ENCODE data around the gene SRRM5.
"Not testable (repeated sequence)": the region's sequence is repeated elsewhere in the genome, so short reads cannot be mapped to it uniquely, and the experiment has no call there.

SRRM5 gene

DNA sequence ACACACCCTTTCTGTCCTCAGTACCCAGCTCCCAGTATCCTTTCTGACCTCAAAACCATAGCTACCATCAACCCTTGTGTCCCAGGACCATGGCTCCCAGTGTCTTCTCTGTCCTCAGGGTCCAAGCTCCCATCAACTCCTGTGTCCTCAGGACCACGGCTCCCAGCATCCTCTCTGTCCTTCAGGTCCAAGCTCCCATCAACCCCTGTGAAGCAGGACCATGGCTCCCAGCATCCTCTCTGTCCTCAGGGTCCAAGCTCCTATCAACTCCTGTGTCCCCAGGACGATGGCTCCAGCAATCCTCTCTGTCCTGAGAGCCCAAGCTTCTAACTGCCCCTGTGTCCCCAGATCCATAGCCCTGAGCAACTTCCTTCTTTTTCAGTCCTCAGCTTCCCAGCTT, 29.4 kb downstream of the SRRM5 start:
- Histone ChIP-seq H3K4me1 (no peaks in the 10 kb centered on the region), H3K36me3 (no peaks in the 10 kb centered on the region), H3K9me3 (no peaks in the 10 kb centered on the region), H3K4me3 (ENCODE audit: low read depth, low read length) (no peak overlapping the region), H3K27me3 (peaks cover 21% of the 10 kb centered on the region)
- DNase-seq = no peak
- TF ChIP-seq, protein P1, sequence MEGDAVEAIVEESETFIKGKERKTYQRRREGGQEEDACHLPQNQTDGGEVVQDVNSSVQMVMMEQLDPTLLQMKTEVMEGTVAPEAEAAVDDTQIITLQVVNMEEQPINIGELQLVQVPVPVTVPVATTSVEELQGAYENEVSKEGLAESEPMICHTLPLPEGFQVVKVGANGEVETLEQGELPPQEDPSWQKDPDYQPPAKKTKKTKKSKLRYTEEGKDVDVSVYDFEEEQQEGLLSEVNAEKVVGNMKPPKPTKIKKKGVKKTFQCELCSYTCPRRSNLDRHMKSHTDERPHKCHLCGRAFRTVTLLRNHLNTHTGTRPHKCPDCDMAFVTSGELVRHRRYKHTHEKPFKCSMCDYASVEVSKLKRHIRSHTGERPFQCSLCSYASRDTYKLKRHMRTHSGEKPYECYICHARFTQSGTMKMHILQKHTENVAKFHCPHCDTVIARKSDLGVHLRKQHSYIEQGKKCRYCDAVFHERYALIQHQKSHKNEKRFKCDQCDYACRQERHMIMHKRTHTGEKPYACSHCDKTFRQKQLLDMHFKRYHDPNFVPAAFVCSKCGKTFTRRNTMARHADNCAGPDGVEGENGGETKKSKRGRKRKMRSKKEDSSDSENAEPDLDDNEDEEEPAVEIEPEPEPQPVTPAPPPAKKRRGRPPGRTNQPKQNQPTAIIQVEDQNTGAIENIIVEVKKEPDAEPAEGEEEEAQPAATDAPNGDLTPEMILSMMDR (IDR thresholded peaks at IDR 0.05; ENCODE audit: low read depth, low read length) = no peak

DNA sequence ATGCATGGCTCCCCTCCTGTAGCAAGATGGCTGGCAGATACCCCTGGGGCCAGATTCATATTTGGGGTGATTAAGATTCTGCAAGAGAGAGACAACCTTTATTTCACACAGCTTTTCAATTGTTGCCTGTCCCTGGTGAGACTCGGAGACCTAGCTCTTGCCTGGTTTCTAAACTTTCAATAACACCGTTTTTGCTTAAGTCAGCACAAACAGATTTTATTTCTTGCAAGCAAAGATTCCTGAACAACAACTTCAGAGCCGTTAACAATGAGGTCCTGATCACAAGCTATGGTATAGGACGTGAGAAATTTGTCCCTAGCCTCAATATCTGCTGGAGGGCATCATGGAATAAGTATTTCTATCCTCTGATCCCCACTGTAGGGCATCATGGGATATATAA, 30.6 kb downstream of the SRRM5 start:
- Histone ChIP-seq H3K9me3 (no peaks in the 10 kb centered on the region), H3K27me3 (peaks cover 21% of the 10 kb centered on the region), H3K4me3 (ENCODE audit: low read depth, low read length) (no peak overlapping the region), H3K36me3 (no peaks in the 10 kb centered on the region), H3K4me1 (no peaks in the 10 kb centered on the region)
- no peak for DNase-seq
- TF ChIP-seq, protein P1 (IDR thresholded peaks at IDR 0.05; ENCODE audit: low read depth, low read length) = no peak

DNA sequence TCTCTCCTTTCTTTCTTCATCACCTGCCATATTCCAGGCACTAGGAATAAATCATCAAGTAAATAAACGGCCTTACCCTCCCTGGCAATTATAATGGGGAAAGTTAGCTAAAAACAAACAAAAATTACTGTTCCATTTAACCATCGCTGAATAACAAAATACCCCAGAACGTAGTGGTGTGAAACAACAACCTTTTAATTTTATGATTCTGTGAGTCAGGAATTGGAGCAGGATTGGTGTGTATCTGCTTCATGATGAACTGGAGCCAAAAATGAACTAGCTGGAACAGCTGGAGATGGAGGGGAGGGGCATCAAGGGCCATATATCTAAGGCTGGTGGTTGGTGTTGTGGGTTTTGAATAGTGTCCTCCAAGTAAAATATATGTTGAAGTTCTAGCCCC, 31.4 kb downstream of the SRRM5 start:
- no peak for DNase-seq

DNA sequence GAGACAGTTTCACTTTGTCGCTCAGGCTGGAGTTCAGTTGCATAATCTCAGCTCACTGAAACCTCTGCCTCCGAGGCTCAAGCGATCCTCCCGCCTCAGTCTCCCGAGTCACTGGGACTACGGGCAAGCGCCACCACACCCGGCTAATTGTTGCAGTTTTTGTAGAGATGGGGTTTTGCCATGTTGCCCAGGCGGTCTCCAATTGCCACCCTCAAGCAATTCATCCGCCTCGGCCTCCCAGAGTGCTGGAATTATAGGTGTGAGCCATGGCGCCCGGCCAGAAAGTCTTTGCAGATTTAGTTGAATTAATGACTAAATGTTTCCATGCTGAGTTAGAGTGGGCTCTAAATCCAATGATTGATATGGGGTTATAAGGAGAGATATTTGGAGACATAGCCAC, 32.3 kb downstream of the SRRM5 start:
- no peak overlapping the region for H3K4me3 ChIP-seq (ENCODE audit: low read depth, low read length)
- no peak for DNase-seq
- H3K27me3 ChIP-seq = peaks cover 9% of the 10 kb centered on the region
- TF ChIP-seq, protein P1 (IDR thresholded peaks at IDR 0.05; ENCODE audit: low read depth, low read length) = no peak
- no peaks in the 10 kb centered on the region for H3K4me1 ChIP-seq
- H3K9me3 ChIP-seq = no peaks in the 10 kb centered on the region
- H3K36me3 ChIP-seq = no peaks in the 10 kb centered on the region

More for the DNA sequence above, 31.4 kb downstream of the SRRM5 start:
- H3K36me3 ChIP-seq = no peaks in the 10 kb centered on the region
- no peak overlapping the region for H3K4me3 ChIP-seq (ENCODE audit: low read depth, low read length)
- no peaks in the 10 kb centered on the region for H3K4me1 ChIP-seq
- TF ChIP-seq, protein P1 (IDR thresholded peaks at IDR 0.05; ENCODE audit: low read depth, low read length) = no peak
- H3K9me3 ChIP-seq = no peaks in the 10 kb centered on the region
- H3K27me3 ChIP-seq = peaks cover 18% of the 10 kb centered on the region

DNA sequence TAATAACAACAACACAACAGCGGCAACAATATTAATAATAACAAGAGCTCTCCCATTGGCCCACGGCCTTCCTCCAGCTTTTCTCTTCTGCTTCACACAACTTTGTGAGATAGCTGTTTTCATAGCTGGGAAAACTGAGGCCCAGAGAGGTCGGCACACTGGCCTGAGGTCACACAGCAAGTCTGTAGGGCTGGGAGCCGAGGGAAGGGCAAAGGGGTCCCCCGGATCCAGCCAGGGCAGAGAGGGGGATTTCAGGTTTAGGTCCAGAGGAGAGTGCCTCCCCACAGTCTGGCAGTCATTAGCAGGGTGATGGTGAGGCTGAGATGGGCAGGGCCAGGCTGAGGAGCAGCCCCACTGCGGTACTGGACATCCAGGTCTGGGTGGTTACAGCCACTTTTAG, 36.7 kb downstream of the SRRM5 start:
- Histone ChIP-seq H3K36me3 (no peaks in the 10 kb centered on the region), H3K9me3 (no peaks in the 10 kb centered on the region), H3K27me3 (no peaks in the 10 kb centered on the region), H3K4me1 (no peaks in the 10 kb centered on the region), H3K4me3 (ENCODE audit: low read depth, low read length) (no peak overlapping the region)
- no peak for DNase-seq
- TF ChIP-seq, protein P1 (IDR thresholded peaks at IDR 0.05; ENCODE audit: low read depth, low read length) = no peak

DNA sequence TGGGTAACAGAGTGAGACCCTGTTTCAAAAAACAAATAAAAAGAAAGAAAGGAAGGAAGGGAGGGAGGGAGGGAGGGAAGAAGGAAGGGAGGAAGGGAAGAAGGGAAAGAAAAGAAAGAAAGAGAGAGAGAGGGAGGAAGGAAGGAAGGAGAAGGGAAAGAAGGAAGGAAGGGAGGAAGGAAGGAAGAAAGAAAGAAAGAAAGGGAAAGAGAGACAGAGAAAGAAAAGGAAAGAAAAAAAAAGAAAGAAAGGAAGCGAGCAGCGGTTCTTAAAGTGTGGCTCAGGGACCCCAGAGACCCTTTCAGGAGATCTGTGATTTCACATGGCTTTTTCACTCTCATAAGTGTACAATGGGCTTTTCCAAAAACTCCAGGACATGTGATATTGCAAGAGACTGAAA, 37.6 kb downstream of the SRRM5 start:
- Histone ChIP-seq H3K4me1 (no peaks in the 10 kb centered on the region), H3K27me3 (no peaks in the 10 kb centered on the region), H3K9me3 (no peaks in the 10 kb centered on the region), H3K4me3 (ENCODE audit: low read depth, low read length) (no peak overlapping the region), H3K36me3 (no peaks in the 10 kb centered on the region)
- no peak for DNase-seq
- TF ChIP-seq, protein P1 (IDR thresholded peaks at IDR 0.05; ENCODE audit: low read depth, low read length) = no peak

DNA sequence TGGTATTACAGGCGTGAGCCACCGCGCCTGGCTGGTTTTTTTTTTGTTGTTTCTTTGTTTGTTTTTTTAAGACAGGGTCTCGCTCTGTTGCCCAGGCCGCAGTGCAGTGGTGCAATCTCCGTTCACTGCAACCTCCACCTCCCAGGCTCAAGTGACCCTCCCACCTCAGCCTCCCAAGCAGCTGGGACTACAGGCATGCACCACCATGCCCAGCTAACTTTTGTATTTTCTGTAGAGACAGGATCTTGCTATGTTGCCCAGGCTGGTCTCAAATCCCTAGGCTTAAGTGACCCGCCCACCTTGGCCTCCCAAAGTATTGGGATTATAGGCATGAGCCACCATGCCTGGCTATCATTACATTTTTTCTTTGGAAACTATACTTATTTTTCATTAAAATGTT, 38.4 kb downstream of the SRRM5 start:
- H3K4me3 ChIP-seq (ENCODE audit: low read depth, low read length); H3K36me3 ChIP-seq; H3K27me3 ChIP-seq; H3K9me3 ChIP-seq; DNase-seq; H3K4me1 ChIP-seq: not testable (repeated sequence)

All from BE2C (cell line).